Gastrocnemius medialis (tissue), 4 donors: ENCODE results near the gene UBAP2L. TPM values are rescaled to one million over a fixed set of nuclear protein-coding genes. Genes with fewer than 3 reads are reported as not detected.

ENCODE experiments used
- ATAC-seq, 2 donors: fragments of 150-250 bp; one replicate each; pipeline ENCODE4 v1.9.1; 2016
- DNase-seq, 2 donors: peaks; one replicate each; pipeline ENCODE4 v3.0.0-alpha.2; 2019
- H3K27ac ChIP-seq, 4 donors: fragments of 200-600 bp; sonication (generic); 1 replicate in 1 of 4; 2 replicates in 3 of 4; pipeline ENCODE4 v1.5.1; 2016 to 2018; ENCODE audit warnings: mild to moderate bottlenecking in 2 of 4, moderate library complexity in 1 of 4
- H3K27me3 ChIP-seq, 3 donors: fragments of 200-600 bp; sonication (generic) in 2 of 3; 1 replicate in 1 of 3; 2 replicates in 2 of 3; pipeline versions ENCODE4 v1.5.1 to v1.6.0; 2016 to 2019; ENCODE audit warnings: mild to moderate bottlenecking in 1 of 3, moderate library complexity in 1 of 3
- H3K36me3 ChIP-seq, 2 donors: fragments of 200-600 bp; sonication (generic) in 1 of 2; one replicate each; pipeline ENCODE4 v1.5.1; 2017 to 2018
- H3K4me1 ChIP-seq, 2 donors: fragments of 200-600 bp; sonication (generic) in 1 of 2; one replicate each; pipeline ENCODE4 v1.5.1; 2016 to 2017; ENCODE audit warnings: mild to moderate bottlenecking in 2 of 2
- H3K4me3 ChIP-seq, 4 donors: fragments of 200-600 bp; sonication (generic) in 3 of 4; 1 replicate in 1 of 4; 2 replicates in 3 of 4; pipeline ENCODE4 v1.5.1; 2016 to 2019; ENCODE audit warnings: mild to moderate bottlenecking in 2 of 4
- H3K9me3 ChIP-seq, 3 donors: fragments of 200-600 bp; sonication (generic) in 2 of 3; 1 replicate in 1 of 3; 2 replicates in 2 of 3; pipeline ENCODE4 v1.5.1; 2016 to 2019
- POLR2A ChIP-seq, 2 donors: fragments of 450-650 bp; IDR thresholded peaks; one replicate each; pipeline ENCODE4 v1.6.1; 2017; ENCODE audit warnings: antibody characterized with exemption in 2 of 2, mild to moderate bottlenecking in 2 of 2, moderate library complexity in 2 of 2
- in situ Hi-C, 4 donors: fragments of 200-750 bp; cut with MboI; loops; one replicate each; pipeline versions ENCODE4 v1.15.0 to v1.8.0; 2017; ENCODE audit warnings: low sequenced_read_pairs in 4 of 4
- intact Hi-C: fragments of 100-400 bp; cut with DNase I; formaldehyde crosslinking; loops from one replicate; pipeline ENCODE4 v1.15.1; 2023; ENCODE audit warnings: low total_unique reads
- total RNA-seq, 4 donors: library from RNA; depleted of rRNA; stranded (reverse); fragments of >200 nt; gene quantifications; one replicate each; pipeline versions ENCODE4 v1.1.0 to v1.2.3, GENCODE V29; 2016
- TF ChIP-seq, protein P1 (sequence below), 5 experiments: fragments of 450-650 bp in 3 of 5; fragments of 200-600 bp in 2 of 5; sonication (generic) in 2 of 5; IDR thresholded peaks in 4 of 5; conservative IDR thresholded peaks in 1 of 5; 1 replicate in 4 of 5; 2 replicates in 1 of 5; pipeline ENCODE4 v1.5.1; 2016 to 2019; ENCODE audit warnings: antibody characterized with exemption in 5 of 5, mild to moderate bottlenecking in 3 of 5, moderate library complexity in 3 of 5

Gene UBAP2L
- total RNA-seq, 4 donors from 2014 or later = 38.5 to 72.8 (median 50.8) TPM

DNA sequence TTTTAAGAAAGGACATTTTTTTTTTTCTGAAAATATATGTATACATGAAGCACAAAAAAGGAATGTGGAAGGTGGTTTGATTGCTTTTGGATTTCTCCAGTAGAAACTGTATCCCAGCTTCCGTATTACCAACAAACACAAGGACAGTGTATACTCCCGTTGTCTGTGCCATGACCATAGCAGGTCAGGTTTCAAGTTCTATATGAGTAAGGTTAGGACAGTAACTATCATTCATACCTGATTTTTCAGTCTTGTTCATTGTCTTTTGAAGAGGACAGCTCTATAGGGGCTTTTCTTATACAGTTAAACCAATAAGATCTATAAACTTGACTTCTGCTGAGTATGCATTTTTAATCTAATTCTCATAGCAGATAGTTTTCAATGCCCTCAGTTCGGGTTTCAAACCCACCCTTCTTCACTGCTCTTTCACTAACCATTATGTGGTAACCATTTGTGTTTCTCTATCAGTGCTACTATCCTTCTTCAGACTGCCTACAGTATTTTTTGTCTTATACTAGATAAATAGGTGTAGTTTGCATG lies 19.6 kb downstream of the UBAP2L start:
- intact Hi-C loops (no loop called here), in situ Hi-C loops (no loop called here)
- Histone ChIP-seq H3K27me3 (no peaks in the 10 kb centered on the region), H3K9me3 (no peaks in the 10 kb centered on the region), H3K4me1 (peaks cover 10 to 14% of the 10 kb centered on the region in 2 donors), H3K27ac (no peak overlapping the region), H3K4me3 (no peak overlapping the region), H3K36me3 (peaks cover 7 to 87% of the 10 kb centered on the region in 2 donors)
- TF ChIP-seq, protein P1, sequence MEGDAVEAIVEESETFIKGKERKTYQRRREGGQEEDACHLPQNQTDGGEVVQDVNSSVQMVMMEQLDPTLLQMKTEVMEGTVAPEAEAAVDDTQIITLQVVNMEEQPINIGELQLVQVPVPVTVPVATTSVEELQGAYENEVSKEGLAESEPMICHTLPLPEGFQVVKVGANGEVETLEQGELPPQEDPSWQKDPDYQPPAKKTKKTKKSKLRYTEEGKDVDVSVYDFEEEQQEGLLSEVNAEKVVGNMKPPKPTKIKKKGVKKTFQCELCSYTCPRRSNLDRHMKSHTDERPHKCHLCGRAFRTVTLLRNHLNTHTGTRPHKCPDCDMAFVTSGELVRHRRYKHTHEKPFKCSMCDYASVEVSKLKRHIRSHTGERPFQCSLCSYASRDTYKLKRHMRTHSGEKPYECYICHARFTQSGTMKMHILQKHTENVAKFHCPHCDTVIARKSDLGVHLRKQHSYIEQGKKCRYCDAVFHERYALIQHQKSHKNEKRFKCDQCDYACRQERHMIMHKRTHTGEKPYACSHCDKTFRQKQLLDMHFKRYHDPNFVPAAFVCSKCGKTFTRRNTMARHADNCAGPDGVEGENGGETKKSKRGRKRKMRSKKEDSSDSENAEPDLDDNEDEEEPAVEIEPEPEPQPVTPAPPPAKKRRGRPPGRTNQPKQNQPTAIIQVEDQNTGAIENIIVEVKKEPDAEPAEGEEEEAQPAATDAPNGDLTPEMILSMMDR (IDR thresholded peaks at IDR 0.05 in 4 of 5, conservative IDR thresholded peaks at IDR 0.05 in 1 of 5) = no peak
- TF ChIP-seq POLR2A (IDR thresholded peaks at IDR 0.05) = no peak
- no peak for DNase-seq
- no peak for ATAC-seq

DNA sequence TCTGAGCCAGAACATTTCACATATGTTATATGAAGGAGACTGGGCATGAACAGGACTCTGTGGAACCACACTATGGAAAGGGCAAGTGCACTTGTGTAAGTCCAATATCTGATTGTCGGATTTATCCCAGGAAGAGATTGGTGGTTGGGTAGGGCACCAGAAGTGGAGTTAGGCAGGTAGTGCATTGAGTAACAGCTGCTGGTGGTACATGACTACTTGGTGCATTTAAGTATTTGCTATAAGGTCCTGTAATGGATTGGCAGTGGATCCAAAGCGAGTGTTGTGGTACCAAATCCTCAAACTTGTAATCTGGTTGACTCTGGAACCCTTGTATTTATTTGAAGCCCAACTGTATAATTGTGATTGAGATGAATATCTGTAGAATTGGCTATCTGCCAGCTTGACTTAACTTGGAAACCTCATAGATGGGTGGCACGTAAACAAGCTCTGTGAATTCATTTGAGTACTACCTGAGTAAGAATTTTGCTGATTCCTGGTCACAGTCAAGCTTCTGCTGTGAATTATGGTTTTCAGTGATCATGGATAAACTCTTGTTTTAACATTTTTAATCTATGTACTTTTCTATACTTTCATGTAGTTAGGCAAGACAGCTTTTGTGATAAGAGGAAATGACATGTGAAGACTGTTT lies 21.1 kb downstream of the UBAP2L start:
- in situ Hi-C loops = no loop called here
- Histone ChIP-seq H3K4me1 (peaks cover 10 to 14% of the 10 kb centered on the region in 2 donors), H3K9me3 (no peaks in the 10 kb centered on the region), H3K36me3 (peaks cover 10 to 87% of the 10 kb centered on the region in 2 donors), H3K27ac (no peak overlapping the region), H3K27me3 (no peaks in the 10 kb centered on the region), H3K4me3 (no peak overlapping the region)
- DNase-seq (no peak), ATAC-seq (no peak)
- intact Hi-C loops = no loop called here
- TF ChIP-seq POLR2A (IDR thresholded peaks at IDR 0.05) = no peak
- TF ChIP-seq, protein P1 (IDR thresholded peaks at IDR 0.05 in 4 of 5, conservative IDR thresholded peaks at IDR 0.05 in 1 of 5) = no peak

DNA sequence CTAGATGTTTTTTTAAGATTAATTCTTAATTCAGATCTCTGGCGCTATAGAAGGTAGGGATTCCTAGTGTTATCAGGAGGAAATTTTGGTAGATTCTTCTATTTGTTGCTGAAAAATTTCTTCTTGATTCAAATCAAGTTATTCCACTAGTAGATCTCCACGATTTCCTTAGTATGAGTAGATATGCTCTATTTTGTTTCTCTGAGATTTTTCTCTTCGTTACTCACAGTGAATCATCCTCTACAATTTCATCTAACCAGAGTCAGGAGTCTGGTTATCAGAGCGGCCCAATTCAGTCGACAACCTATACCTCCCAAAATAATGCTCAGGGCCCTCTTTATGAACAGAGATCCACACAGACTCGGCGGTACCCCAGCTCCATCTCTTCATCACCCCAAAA lies 32.9 kb downstream of the UBAP2L start:
- Histone ChIP-seq H3K27ac (no peak overlapping the region), H3K27me3 (no peaks in the 10 kb centered on the region), H3K4me1 (no peaks in the 10 kb centered on the region), H3K36me3 (peaks cover 10 to 100% of the 10 kb centered on the region in 2 donors), H3K9me3 (no peaks in the 10 kb centered on the region), H3K4me3 (no peak overlapping the region)
- in situ Hi-C loops = loop anchor here in 1 of 4 donors (25.0 kb wide), 1 partner anchor 1409 kb away; no protein-coding TSS in a partner anchor
- intact Hi-C loops = no loop called here
- DNase-seq = no peak
- TF ChIP-seq, protein P1 (IDR thresholded peaks at IDR 0.05 in 4 of 5, conservative IDR thresholded peaks at IDR 0.05 in 1 of 5) = no peak
- TF ChIP-seq POLR2A (IDR thresholded peaks at IDR 0.05) = no peak
- ATAC-seq = no peak

DNA sequence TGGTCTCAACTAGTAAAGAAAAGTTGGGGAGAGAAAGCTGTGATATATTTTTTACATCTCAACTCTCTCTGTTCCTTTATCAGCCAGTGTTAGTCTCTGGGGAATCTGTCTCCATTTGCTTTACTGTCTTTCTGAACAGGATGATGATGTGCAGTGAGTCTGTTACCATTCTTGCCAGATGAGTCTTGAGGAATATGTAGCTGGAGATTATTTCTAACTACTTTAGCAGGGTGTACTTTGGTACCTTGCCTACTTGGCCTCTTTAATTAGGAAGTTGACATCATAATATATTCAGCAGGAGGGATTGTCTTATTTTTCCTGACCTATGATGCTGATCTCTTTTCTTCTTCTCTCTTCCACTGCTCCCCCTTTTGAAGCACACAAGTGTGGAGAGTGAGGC lies 35.9 kb downstream of the UBAP2L start:
- Histone ChIP-seq H3K27ac (no peak overlapping the region), H3K4me3 (no peak overlapping the region), H3K27me3 (no peaks in the 10 kb centered on the region), H3K4me1 (no peaks in the 10 kb centered on the region), H3K36me3 (peaks cover 5 to 100% of the 10 kb centered on the region in 2 donors), H3K9me3 (no peaks in the 10 kb centered on the region)
- ATAC-seq = no peak
- intact Hi-C loops (no loop called here), in situ Hi-C loops (loop anchor here in 1 of 4 donors (25.0 kb wide), 1 partner anchor 1406 kb away; no protein-coding TSS in a partner anchor)
- TF ChIP-seq, protein P1 (IDR thresholded peaks at IDR 0.05 in 4 of 5, conservative IDR thresholded peaks at IDR 0.05 in 1 of 5) = no peak
- TF ChIP-seq POLR2A (IDR thresholded peaks at IDR 0.05) = no peak
- no peak for DNase-seq
